A549 (cell line): ENCODE data around the gene CTNNA3. TPM values are rescaled to one million over a fixed set of nuclear protein-coding genes. Genes with fewer than 3 reads are reported as not detected.

Source experiments
- ATAC-seq, 2 experiments: fragments of 200-7000 bp in 1 of 2; fragments of >200 bp in 1 of 2; cut with Nextera tagmentation in 1 of 2; cut with Tn5 transposase in 1 of 2; 3 replicates each; pipeline versions ENCODE4 v1.8.0 to v1.9.1; 2018 to 2020; ENCODE audit warnings: mild to moderate bottlenecking in 1 of 2, moderate library complexity in 1 of 2
- CTCF ChIA-PET: fragments of 300-600 bp; sonication (Branson Sonifier 250); formaldehyde crosslinking; extraction: SDS; loops from one replicate; lab custom pipeline; 2021; ENCODE audit warnings: antibody characterized with exemption, inconsistent platforms; lab: Yijun Ruan, JAX
- POLR2A ChIA-PET: fragments of 350-600 bp; formaldehyde crosslinking; extraction: SDS; loops from one replicate; lab custom pipeline; 2021; ENCODE audit warnings: antibody characterized with exemption, inconsistent platforms; lab: Yijun Ruan, JAX
- DNase-seq, 2 experiments: peaks; one replicate each; pipeline versions ENCODE4 v3.0.0 to v3.0.0-alpha.2; 2011 to 2016; ENCODE audit warnings: low read depth in 1 of 2, low spot score in 1 of 2
- FAIRE-seq: peaks from 2 replicates; lab custom pipeline; 2011; peaks lifted over from hg19 to GRCh38; lab: Jason Lieb, UNC
- H3K27ac ChIP-seq, 2 experiments: fragments of >200 bp; sonication (Bioruptor Twin); formaldehyde crosslinking; 3 replicates each; pipeline ENCODE4 v1.5.1; 2016 to 2017
- H3K4me1 ChIP-seq: fragments of >200 bp; sonication (Bioruptor Twin); formaldehyde crosslinking; 3 replicates; pipeline ENCODE4 v1.6.1; 2016
- H3K4me2 ChIP-seq: fragments of >200 bp; sonication (Bioruptor Twin); formaldehyde crosslinking; 3 replicates; pipeline ENCODE4 v1.6.1; 2016
- H3K4me3 ChIP-seq: fragments of >200 bp; sonication (Bioruptor Twin); formaldehyde crosslinking; 3 replicates; pipeline ENCODE4 v1.5.1; 2016
- H3K9me3 ChIP-seq: fragments of >200 bp; sonication (Bioruptor Twin); formaldehyde crosslinking; 3 replicates; pipeline ENCODE4 v1.6.1; 2016
- ATOH8 ChIP-seq: fragments of 250-450 bp; sonication (Bioruptor Pico); IDR thresholded peaks from 2 replicates; pipeline ENCODE4 v1.5.0; 2020; ENCODE audit warnings: low read depth, mild to moderate bottlenecking, moderate library complexity
- BCL3 ChIP-seq: fragments of >200 bp; sonication (Bioruptor Twin); formaldehyde crosslinking; IDR thresholded peaks from 3 replicates; pipeline ENCODE4 v1.6.1; 2016
- BHLHE40 ChIP-seq: IDR thresholded peaks from 2 replicates; pipeline ENCODE4 v1.6.1; 2012; ENCODE audit warnings: low read depth, low read length, inconsistent platforms
- CHD4 ChIP-seq: fragments of 200-600 bp; sonication (generic); IDR thresholded peaks from 2 replicates; pipeline ENCODE4 v1.6.1; 2016; ENCODE audit warnings: antibody characterized with exemption, mild to moderate bottlenecking, borderline replicate concordance
- EHF ChIP-seq: fragments of 250-450 bp; sonication (Bioruptor Pico); IDR thresholded peaks from 2 replicates; pipeline ENCODE4 v1.5.0; 2020; ENCODE audit warnings: mild to moderate bottlenecking
- EP300 ChIP-seq, 2 experiments: fragments of >200 bp; sonication (Bioruptor Twin); formaldehyde crosslinking; IDR thresholded peaks; 2 replicates in 1 of 2; 3 replicates in 1 of 2; pipeline ENCODE4 v1.6.1; 2016 to 2017
- ESRRA ChIP-seq: fragments of 150-350 bp; IDR thresholded peaks from 2 replicates; pipeline ENCODE4 v1.6.1; 2014; ENCODE audit warnings: mild to moderate bottlenecking, low read length, borderline replicate concordance
- FOSL2 ChIP-seq, 2 experiments: fragments of 450-650 bp in 1 of 2; fragments of >200 bp in 1 of 2; sonication (Bioruptor Twin) in 1 of 2; formaldehyde crosslinking; IDR thresholded peaks; 2 replicates each; pipeline versions ENCODE4 v1.5.0 to v1.6.1; 2016 to 2020; ENCODE audit warnings: mild to moderate bottlenecking in 1 of 2, moderate library complexity in 1 of 2
- FOXS1 ChIP-seq: fragments of 250-450 bp; sonication (Bioruptor Pico); IDR thresholded peaks from 2 replicates; pipeline ENCODE4 v1.5.0; 2020; ENCODE audit warnings: mild to moderate bottlenecking, moderate library complexity
- HES2 ChIP-seq: fragments of >200 bp; sonication (Bioruptor Twin); formaldehyde crosslinking; IDR thresholded peaks from 2 replicates; pipeline ENCODE4 v1.6.1; 2016
- HEYL ChIP-seq: fragments of 250-450 bp; sonication (Bioruptor Pico); IDR thresholded peaks from 2 replicates; pipeline ENCODE4 v1.8.0; 2021; ENCODE audit warnings: mild to moderate bottlenecking, moderate library complexity
- HOXB13 ChIP-seq: fragments of 250-450 bp; sonication (Bioruptor Pico); IDR thresholded peaks from 2 replicates; pipeline ENCODE4 v1.5.0; 2020; ENCODE audit warnings: low read depth, mild to moderate bottlenecking, moderate library complexity
- MAX ChIP-seq: IDR thresholded peaks from 2 replicates; pipeline ENCODE4 v1.6.1; 2012
- NFE2L2 ChIP-seq: fragments of 150-350 bp; conservative IDR thresholded peaks from 2 replicates; pipeline ENCODE4 v1.6.1; 2014; ENCODE audit warnings: low read length
- PBX3 ChIP-seq: IDR thresholded peaks from 2 replicates; pipeline ENCODE4 v1.6.1; 2012
- PHF8 ChIP-seq: fragments of 200-600 bp; sonication (generic); IDR thresholded peaks from 2 replicates; pipeline ENCODE4 v1.6.1; 2016; ENCODE audit warnings: low read depth, mild to moderate bottlenecking, antibody characterized with exemption, moderate library complexity, borderline replicate concordance
- POLR2A ChIP-seq: IDR thresholded peaks from 2 replicates; pipeline ENCODE4 v1.6.1; 2012; ENCODE audit warnings: mild to moderate bottlenecking, low read length
- RAD21 ChIP-seq, 2 experiments: fragments of >200 bp in 1 of 2; sonication (Bioruptor Twin) in 1 of 2; formaldehyde crosslinking in 1 of 2; IDR thresholded peaks in 1 of 2; conservative IDR thresholded peaks in 1 of 2; 2 replicates in 1 of 2; 3 replicates in 1 of 2; pipeline ENCODE4 v1.6.1; 2012 to 2018; ENCODE audit warnings: inconsistent platforms in 1 of 2
- RARB ChIP-seq: fragments of 250-450 bp; sonication (Bioruptor Pico); IDR thresholded peaks from 2 replicates; pipeline ENCODE4 v1.8.0; 2021; ENCODE audit warnings: mild to moderate bottlenecking, moderate library complexity
- RFX5 ChIP-seq: fragments of 450-650 bp; IDR thresholded peaks from 2 replicates; pipeline ENCODE4 v1.7.1; 2014; ENCODE audit warnings: antibody characterized with exemption, mild to moderate bottlenecking, moderate library complexity
- RNF2 ChIP-seq: fragments of 200-600 bp; sonication (generic); IDR thresholded peaks from 2 replicates; pipeline ENCODE4 v1.6.1; 2016; ENCODE audit warnings: low read depth, mild to moderate bottlenecking, antibody characterized with exemption, moderate library complexity, borderline replicate concordance
- SREBF2 ChIP-seq: fragments of 450-650 bp; IDR thresholded peaks from 2 replicates; pipeline ENCODE4 v1.6.1; 2014; ENCODE audit warnings: mild to moderate bottlenecking, moderate library complexity
- TFCP2L1 ChIP-seq: fragments of 250-450 bp; sonication (Bioruptor Pico); IDR thresholded peaks from 2 replicates; pipeline ENCODE4 v1.5.0; 2021; ENCODE audit warnings: mild to moderate bottlenecking
- ZC3H11A ChIP-seq: fragments of 450-650 bp; IDR thresholded peaks from 2 replicates; pipeline ENCODE4 v1.6.1; 2014; ENCODE audit warnings: antibody characterized with exemption, mild to moderate bottlenecking
- ZNF302 ChIP-seq: fragments of 250-450 bp; sonication (Bioruptor Pico); IDR thresholded peaks from 2 replicates; pipeline ENCODE4 v1.9.0; 2021; ENCODE audit warnings: inconsistent platforms, mild to moderate bottlenecking, moderate library complexity
- WGBS: methylation state at CpG from one replicate; pipeline ENCODE4 v1.1.6; 2017; ENCODE audit errors: missing lambda C conversion rate; 5-methylcytosine and 5-hydroxymethylcytosine counted together
- polyA plus RNA-seq, 4 experiments: library from polyadenylated mRNA; depleted of rRNA in 3 of 4; stranded (reverse); fragments of >200 nt; fragmentation: RNase III in 1 of 4; extraction: RNeasy Plus Mini Kit Qiagen cat#74134 plus additional on column Dnase treatment in 1 of 4; gene quantifications; 2 replicates in 3 of 4; 3 replicates in 1 of 4; pipeline ENCODE4 v1.2.3, GENCODE V29; 2011 to 2017

CTNNA3 gene
- polyA plus RNA-seq, 2 of the 4 experiments (the other 2 are of a cell fraction) = not detected

- no peak overlapping the region for H3K4me3 ChIP-seq
- TF ChIP-seq FOXS1 (CRISPR knock-in tag) (no peak), EHF (CRISPR knock-in tag) (no peak), RNF2 (no peak), ESRRA (no peak), HEYL (CRISPR knock-in tag) (no peak), EP300 (IDR thresholded peaks at IDR 0.05) (no peak), ZC3H11A (no peak), ATOH8 (CRISPR knock-in tag) (no peak), POLR2A (no peak), PHF8 (no peak), NFE2L2 (no peak), BHLHE40 (no peak)
- TF ChIP-seq, all 56 proteins: peak for 0
- Histone ChIP-seq H3K4me1 (no peaks in the 10 kb centered on the region), H3K27ac (no peak overlapping the region), H3K4me2 (no peak overlapping the region), H3K9me3 (no peaks in the 10 kb centered on the region)
- ATAC-seq = no peak
- ChIA-PET POLR2A (no interaction called here), CTCF (no interaction called here)
- 11% methylated on average over 2 of the region's 2 CpGs for WGBS
- DNase-seq = no peak
- no peak for FAIRE-seq
Observed at GRCh38 chr10:66746711-66747110, 949.3 kb downstream of the CTNNA3 start.

- FAIRE-seq (no peak), DNase-seq (no peak), ATAC-seq (no peak)
- no peak overlapping the region for H3K4me3 ChIP-seq
- CTCF ChIA-PET = no interaction called here
- H3K4me1 ChIP-seq = no peaks in the 10 kb centered on the region
- H3K9me3 ChIP-seq = no peaks in the 10 kb centered on the region
- no peak overlapping the region for H3K27ac ChIP-seq
- TF ChIP-seq RAD21 (conservative IDR thresholded peaks at IDR 0.05 in 1 of 2, IDR thresholded peaks at IDR 0.05 in 1 of 2) (no peak), SREBF2 (no peak), RNF2 (no peak), TFCP2L1 (CRISPR knock-in tag) (no peak), FOSL2 (IDR thresholded peaks at IDR 0.05) (no peak), FOSL2 (CRISPR knock-in tag; IDR thresholded peaks at IDR 0.05) (no peak), RFX5 (no peak), CHD4 (no peak), HEYL (CRISPR knock-in tag) (no peak), NFE2L2 (no peak), HOXB13 (CRISPR knock-in tag) (no peak), MAX (no peak), BHLHE40 (no peak), RARB (CRISPR knock-in tag) (no peak), PBX3 (no peak), HES2 (no peak), ZNF302 (no peak), EHF (CRISPR knock-in tag) (no peak), BCL3 (no peak)
- no peak overlapping the region for H3K4me2 ChIP-seq
- POLR2A ChIA-PET = no interaction called here
Observed at GRCh38 chr10:66746246-66746645, 949.7 kb downstream of the CTNNA3 start.
